SKM-1 (cell line): Measurements from ENCODE around the gene SAAL1.
A peak's percentile ranks its signal among the peaks of the same experiment; 100 is the strongest.
"Not testable (repeated sequence)": the region's sequence is repeated elsewhere in the genome, so short reads cannot be mapped to it uniquely, and the experiment has no call there.

ENCODE experiments used
- DNase-seq: peaks from one replicate; lab custom pipeline; 2025; ENCODE audit not compliant: unreplicated experiment; lab: John Stamatoyannopoulos, UW

The SAAL1 gene, protein sequence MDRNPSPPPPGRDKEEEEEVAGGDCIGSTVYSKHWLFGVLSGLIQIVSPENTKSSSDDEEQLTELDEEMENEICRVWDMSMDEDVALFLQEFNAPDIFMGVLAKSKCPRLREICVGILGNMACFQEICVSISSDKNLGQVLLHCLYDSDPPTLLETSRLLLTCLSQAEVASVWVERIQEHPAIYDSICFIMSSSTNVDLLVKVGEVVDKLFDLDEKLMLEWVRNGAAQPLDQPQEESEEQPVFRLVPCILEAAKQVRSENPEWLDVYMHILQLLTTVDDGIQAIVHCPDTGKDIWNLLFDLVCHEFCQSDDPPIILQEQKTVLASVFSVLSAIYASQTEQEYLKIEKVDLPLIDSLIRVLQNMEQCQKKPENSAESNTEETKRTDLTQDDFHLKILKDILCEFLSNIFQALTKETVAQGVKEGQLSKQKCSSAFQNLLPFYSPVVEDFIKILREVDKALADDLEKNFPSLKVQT

DNA sequence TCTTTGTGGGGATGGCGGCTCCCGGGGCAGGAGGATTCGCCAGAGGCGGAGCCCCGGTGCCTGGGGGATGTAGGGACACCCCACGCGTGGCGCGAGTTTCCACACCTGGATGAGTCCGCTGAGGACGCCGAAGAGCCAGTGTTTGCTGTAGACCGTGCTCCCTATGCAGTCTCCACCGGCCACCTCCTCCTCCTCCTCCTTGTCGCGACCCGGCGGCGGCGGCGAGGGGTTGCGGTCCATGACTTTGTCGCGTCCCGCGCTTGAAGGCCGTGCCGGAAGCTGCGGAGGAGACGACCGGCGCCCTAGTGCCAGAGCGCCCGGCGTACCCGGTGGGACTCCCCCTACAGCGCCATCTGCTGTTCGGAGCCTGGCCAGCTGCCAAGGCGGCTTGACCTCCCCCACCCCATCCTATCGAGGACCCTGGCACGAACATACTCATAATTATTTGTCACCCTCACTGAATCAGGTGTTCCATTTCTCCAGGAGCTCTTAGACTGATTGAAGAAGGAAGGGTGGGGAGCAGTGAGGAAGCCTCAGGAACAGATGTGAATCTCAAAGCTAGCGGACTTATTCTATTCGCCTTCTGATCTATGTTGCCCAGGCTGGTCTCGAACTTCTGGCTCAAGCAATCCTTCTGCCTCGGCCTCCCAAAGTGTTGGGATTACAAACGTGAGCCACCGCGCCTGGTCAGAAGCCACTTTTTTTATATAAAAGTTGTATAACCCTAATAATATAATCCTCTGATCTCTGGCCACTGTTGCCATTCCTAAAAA, at the start of gene SAAL1:
Gene SAAL1, minus strand, starts transcription at position 281 of the 773 bp plus-strand sequence. Its CDS starts 41 bp downstream, at position 240.
- DNase-seq, result peak; percentile 58

DNA sequence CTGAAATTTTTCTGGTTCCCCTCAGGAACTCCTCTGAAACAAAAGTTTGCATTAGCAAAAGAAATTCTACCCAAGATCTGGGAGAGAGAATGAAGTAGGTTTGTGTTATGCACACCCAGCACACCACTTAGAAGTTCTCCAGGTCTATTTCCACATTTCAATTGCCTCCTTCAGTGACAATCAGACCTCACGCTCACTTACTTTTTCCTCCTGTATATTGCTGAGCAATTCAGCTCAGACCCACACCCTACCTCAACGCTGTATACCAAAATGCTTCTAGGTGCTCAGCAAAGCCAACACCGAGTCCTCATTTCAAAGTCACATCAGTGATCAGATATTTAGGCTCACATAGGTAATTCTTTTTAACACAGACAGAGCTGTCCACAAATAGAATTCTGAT, 45.7 kb upstream of the SAAL1 start:
- DNase-seq, result no peak

DNA sequence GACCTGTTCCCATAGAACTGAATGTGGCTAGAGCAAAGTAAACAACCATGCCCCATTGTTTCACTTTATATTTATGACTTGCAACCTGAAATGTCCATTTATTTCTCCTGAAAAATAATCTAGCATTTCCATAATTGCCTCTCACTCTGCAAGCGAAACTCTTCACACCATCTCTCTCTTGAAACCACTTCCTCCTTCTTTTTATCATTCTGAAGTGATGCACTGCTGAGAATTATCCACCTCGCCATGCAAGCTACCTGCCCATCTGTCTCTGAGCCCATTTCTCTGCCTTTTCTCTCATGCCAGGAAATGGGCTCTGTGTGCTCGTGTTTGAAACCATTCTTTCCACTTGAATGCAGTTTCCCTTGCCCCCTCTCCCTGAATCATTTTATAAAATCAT, 40.0 kb upstream of the SAAL1 start:
- DNase-seq, result no peak

DNA sequence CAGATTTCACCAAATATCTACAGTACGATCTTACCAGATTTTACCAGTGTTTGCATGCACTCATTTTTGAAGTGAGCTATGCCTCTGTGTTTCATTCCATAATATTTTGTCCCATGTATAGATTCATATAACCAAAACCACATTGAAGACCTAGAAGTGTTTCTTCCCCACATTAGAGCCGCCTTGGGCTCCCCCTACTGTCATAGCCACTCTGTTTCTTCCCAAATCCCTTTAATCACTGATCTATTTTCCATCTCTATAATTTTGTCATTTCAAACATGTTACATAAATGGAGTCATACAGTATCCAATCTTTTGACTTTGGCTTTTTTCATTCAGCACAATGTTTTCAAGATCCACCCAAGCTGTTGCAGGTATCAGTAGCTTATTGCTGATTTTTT, 39.1 kb upstream of the SAAL1 start:
- DNase-seq, result no peak

DNA sequence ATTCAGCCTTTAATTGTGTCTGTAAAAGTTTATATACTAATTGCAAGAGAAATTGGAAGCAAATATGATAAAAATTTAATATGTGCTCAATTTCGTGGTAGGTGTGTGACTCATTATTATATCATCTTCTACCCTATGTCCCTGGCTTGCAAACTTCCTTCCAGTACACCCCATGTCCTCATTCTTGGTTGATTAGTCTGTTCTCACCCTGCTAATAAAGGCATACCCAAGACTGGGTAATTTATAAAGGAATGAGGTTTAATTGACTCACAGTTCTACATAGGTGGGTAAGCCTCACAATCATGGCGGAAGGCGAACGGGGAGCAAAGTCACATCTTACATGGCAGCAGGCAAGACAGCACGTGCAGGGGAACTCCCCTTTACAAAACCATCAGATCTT, 38.4 kb upstream of the SAAL1 start:
- no peak for DNase-seq

DNA sequence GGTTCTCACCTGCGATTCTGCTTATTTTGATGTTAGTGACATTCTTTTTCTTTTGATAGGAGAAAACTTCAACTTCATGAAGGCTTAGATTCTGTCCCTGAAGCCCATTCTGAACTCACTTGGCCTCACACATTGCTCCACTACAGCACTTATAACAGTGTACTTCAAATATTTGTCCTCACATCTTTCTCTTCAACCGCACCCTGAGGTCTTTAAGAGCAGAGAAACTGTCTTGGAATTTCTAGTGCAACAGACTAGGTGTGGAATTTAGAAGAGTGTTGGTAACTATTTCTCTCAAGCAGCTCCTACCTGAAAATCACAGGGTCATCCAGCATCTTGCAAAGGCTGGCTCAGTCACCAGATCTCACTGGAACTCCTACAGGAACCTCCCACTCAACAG, 34.3 kb upstream of the SAAL1 start:
- DNase-seq, result no peak

DNA sequence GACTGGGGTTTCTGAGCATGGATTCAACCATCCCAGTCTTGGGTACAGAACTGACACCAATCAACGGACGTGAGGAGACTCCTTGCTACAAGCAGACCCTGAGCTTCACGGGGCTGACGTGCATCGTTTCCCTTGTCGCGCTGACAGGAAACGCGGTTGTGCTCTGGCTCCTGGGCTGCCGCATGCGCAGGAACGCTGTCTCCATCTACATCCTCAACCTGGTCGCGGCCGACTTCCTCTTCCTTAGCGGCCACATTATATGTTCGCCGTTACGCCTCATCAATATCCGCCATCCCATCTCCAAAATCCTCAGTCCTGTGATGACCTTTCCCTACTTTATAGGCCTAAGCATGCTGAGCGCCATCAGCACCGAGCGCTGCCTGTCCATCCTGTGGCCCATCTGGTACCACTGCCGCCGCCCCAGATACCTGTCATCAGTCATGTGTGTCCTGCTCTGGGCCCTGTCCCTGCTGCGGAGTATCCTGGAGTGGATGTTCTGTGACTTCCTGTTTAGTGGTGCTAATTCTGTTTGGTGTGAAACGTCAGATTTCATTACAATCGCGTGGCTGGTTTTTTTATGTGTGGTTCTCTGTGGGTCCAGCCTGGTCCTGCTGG, 31.4 kb upstream of the SAAL1 start:
- DNase-seq, result no peak

DNA sequence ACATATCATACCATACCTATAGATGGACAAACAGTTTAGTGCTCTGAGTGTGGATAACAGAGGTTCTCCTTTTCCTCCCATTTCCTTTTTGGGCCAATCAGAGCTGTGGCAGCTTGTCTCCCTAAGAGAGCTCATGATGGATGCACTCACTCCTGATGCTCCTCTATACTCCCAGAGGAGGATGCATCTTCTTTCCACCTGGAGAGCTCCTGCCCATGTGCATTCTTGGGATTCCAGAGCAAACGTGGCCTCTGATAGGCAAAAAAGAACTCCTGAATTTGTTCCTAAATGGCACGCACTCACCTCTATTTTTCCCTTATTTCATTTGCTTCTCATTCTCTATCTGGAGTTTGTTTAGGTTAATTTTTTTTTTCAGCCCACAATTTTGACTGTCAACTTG, 29.4 kb upstream of the SAAL1 start:
- DNase-seq, result no peak

DNA sequence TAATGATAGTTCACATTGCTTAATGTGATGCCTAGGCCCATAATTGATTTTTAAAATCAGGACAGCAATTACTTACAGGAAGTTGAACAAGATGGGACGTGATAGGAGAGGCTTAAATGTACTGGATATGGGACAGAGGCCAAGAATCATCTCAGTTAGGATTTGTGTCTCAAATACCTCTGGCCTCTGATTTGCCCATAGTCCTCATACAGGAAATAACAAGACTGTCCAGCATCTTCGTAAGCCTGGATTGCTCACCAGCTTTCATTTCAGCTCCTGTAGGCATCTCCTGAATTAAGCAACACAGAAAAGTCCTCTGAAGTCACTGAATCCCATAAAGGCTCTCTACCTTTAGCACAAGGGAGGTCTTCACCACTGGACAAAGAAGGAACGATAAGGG, 26.5 kb upstream of the SAAL1 start, which contains the start of gene MRGPRX3:
Gene MRGPRX3, plus strand, starts transcription at position 231 of the 400 bp plus-strand sequence. CDS start 4,632 bp downstream, outside the sequence.
- DNase-seq, result no peak

DNA sequence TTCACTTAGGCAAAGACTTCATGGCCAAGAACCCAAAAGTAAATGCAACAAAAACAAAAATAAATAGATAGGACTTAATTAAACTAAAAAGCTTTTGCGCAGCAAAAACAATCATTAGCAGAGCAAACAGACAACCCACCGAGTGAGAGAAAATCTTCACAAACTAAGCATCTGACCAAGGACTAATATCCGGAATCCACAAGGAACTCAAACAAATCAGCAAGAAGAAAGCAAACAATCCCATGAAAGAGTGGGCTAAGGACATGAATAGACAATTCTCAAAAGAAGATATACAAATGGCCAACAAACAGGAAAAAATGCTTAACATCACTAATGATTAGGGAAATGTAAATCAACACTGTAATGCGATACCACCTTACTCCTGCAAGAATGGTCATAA, 25.2 kb upstream of the SAAL1 start:
- DNase-seq, result not testable (repeated sequence)

DNA sequence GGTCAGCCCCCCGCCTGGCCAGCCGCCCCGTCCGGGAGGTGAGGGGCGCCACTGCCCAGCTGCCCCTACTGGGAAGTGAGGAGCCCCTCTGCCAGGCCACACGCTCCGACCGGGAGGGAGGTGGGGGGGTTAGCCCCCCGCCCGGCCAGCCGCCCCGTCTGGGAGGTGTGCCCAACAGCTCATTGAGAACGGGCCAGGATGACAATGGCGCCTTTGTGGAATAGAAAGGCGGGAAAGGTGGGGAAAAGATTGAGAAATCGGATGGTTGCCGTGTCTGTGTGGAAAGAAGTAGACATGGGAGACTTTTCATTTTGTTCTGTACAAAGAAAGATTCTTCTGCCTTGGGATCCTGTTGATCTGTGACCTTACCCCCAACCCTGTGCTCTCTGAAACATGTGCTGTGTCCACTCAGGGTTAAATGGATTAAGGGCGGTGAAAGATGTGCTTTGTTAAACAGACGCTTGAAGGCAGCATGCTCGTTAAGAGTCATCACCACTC, 15.5 kb upstream of the SAAL1 start:
- not testable (repeated sequence) for DNase-seq

DNA sequence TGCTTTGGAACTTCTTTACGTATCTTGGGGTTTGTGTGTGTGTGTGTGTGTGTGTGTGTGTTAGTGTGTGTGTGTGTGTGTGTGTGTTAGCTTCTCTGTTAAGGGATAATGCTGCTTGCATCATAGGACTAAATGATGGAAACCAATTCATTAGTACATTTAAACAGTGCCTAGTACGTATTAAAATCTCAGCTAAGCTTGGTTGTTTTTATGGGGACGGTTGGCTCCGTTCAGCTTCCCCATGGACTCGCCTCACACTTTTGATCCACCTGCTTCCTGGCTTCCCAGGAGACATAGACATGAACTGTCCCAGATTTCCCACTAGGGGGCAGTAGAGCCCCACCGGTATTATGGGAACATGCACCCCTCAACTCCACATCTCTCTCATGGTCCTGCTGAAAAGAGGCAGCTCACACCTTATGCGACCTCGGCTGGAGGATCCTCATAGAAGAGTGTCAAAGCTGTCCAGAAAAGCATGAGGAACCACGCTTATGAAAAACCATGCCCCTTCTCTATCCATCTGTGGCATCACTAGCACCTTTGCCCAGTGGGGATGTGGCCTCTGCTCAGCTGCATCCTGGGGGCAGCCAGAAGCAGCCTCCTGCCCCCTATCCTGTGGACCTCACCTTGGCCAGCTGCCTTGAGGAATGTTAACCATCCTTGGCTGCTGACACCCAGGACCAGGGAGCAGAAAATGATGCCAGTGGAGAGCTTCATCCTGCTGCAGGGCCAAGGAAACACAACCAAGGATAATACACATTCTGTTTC, 9.7 kb upstream of the SAAL1 start:
- peak; percentile 45 for DNase-seq

DNA sequence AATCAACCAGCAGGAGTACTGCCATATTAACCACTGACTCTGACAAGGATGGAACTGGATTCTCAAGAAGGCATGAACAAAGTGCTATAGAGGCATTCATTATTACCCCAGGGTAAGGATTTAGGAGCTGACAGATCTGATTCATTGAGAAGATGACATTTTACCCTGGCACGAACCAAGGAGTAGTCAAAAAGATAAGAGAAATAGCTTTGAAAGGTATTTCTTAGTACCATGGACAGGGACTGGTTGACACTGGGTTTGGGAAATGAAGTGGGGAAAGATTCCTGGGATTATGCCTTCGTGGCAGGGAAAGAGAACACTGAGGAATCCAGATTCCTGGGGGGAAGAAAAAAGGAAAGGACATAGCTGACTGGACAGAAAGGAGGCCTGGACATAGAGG, 5.1 kb upstream of the SAAL1 start:
- DNase-seq, result no peak

DNA sequence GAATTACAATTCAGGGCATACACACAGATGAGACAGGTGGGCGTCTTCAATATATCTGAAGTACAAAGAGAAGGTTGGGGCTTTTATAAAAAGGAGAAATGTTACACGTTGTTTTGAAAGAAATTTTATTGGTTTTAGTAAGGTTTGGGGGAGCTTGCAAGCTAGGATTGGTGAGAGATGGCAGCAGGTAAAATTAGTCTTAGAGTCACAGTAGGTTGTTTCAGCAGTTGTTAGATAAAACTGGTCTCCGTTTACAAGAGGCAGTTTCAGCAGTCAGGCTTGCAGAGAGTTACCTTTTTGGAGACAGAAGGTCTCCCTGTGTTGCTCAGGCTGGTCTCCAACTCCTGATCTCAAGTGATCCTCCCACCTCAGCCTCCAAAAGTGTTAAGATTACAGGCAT, 2.4 kb upstream of the SAAL1 start:
- DNase-seq, result no peak

DNA sequence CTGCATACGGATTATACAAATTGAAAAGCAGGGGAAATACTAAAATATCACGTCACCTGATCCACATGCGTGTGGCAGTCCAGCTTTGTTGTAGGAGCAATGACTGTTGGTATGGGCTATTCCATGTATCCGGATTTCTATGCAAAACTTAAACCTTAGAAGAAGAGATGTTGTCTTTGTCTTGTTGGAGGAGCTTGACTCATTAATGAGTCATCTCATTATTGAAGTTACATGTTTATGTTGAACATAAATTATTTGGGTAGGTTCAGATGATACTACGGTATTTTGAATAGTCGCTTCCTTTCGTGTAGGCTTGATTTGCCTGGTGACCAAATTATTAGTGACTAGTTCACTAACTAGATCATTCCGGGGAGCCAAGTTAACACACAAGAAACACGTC, 806 bp upstream of the SAAL1 start:
- DNase-seq, result no peak

DNA sequence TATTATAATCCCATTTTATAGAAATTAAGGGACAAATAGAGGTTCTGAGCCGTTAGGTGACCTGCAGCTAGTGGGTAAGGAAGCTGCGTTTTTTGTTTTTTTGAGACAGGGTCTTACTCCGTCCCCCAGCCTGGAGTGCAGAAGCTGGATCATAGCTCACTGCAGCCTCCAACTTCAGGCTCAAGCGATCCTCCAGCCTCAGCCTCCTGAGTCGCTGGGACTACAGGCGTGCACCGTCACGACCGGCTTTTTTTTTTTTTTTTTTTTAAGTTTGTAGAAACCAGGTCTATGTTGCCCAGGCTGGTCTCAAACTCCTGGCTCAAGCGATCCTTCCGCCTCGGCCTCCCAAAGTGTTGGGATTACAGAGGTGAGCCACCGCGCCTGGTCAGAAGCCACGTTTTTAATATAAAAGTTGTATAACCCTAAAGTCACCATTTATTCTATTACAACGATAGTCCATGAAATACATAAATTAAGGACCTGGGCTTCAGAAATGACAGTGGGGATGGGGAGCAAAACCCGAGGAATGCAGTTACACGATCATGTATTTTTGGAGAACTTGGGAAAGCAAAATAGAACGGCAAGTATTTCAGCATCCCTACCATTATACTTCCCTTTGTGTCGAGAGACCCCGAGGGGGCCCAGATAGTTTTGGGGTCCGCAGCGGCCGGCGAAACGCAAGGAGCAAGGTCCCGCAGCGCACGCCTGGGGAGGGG, 638 bp downstream of the SAAL1 start:
- DNase-seq, result no peak

DNA sequence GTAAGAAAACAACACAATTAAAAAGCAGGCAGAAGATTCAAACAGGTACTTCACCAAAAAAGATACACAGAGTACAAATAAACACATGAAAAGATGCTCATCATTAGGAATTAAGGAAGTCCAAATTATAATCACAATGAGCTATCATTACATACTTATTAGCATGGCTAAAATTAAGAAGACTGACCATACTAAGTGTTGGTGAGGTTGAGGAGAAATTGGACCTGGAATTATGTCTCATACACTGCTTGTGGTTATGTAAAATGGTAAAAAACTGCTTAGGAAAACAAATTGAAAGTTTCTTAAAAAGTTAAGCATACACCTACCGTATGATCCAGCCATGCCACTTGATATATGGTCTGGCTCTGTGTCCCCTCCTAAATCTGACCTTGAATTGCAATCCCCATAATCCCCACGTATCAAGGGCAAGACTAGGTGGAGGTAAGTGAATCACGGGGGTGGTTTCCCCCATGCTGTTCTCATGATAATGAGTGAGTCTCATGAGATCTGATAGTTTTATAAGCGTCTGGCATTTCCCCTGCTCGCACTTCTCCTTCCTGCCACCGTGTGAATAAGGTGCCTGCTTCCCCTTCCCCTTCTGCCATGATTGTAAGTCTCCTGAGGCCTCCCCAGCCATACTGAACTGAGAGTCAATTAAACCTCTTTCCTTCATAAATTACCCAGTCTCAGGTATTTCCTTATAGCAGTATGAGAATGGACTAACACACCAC, 4.8 kb downstream of the SAAL1 start:
- no peak for DNase-seq

DNA sequence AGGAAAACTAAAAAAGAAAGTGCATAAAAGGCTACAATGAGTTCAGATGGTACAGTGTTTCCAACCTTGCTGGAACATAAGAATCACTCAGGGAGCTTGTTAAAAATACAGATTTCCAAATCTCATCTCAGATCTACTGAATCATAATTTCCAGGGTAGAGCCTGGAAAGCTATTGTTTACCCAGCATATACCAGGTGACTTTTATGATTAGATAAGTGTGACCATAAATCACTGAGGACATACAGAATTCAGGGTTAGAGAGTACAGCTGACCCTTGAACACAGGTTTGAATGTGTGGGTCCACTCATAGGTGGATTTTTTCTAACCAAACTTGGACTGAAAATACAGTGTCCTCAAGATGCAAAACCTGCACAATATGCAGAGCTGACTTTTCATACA, 11.9 kb downstream of the SAAL1 start:
- DNase-seq, result no peak

DNA sequence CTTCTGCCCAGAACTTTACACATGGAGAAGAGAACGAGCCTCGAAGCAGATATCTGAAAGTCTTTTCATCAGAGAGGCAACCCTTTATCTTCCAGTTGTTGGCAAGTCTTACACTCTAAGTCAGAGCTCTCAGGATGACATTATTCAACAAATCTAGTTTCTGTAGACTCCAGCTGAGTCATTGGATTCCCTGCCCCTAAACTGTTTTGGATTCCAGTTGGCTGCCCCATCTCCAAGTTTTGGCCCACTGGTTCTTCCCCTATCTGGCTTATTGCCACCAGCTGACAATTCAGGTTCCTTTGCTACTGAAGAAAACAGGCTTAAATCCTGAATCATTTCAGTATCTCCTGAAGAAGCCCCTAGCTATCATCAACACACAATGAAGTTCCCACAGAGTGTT, 14.2 kb downstream of the SAAL1 start:
- DNase-seq, result no peak
